HG03108 (cell line): ENCODE results near the gene SMOC1.

Source experiments
- ATAC-seq: cut with Tn5 transposase; IDR thresholded peaks from one replicate; pipeline ENCODE4 v1.9.1; 2021; ENCODE audit warnings: moderate library complexity; ENCODE audit not compliant: unreplicated experiment

Gene SMOC1

DNA sequence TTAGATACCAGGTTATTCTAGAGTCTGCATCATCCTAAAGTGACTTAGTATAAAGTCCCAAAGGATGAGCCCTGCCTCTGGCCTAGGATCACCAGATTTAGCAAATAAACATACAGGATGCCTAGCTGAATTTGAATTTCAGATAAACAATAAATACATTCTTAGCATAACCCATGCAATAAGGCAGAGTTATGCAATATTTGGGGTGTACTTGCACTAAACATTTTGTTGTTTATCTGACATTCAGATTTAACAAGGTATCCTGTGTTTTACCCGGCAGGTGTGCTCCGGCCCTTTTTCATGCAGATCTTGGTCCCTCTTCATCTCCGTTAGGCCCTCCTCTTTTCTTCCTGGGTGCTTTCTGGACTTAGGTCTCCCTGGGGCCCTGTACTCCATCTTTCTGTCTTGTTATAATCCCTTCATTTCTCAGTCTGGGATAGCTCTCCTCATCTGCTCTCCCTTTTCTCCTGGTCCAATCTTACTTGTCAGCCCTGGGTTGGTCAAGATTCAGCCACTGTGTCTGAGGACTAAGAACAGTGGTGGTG lies 18.1 kb upstream of the SMOC1 start:
- no peak for ATAC-seq

DNA sequence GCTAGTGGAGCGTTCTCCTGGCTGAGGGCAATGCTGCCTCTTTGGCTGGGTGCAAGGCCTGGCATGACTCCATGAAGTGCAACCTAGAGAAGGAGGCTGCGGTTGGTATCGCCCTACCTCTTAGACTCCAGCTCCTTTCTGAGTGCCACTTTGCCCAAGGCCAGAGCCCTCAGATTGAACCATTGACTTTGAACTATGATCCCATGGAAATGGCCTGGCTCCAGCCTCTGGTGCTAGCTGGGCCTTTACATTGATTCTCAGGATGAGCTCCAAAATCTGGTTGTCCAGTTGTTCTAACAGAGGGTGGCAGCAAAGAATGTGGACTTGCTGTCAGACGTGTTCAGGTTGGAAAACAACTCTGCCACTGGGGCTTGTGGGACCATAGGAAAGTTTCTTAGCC lies 16.1 kb upstream of the SMOC1 start:
- no peak for ATAC-seq

DNA sequence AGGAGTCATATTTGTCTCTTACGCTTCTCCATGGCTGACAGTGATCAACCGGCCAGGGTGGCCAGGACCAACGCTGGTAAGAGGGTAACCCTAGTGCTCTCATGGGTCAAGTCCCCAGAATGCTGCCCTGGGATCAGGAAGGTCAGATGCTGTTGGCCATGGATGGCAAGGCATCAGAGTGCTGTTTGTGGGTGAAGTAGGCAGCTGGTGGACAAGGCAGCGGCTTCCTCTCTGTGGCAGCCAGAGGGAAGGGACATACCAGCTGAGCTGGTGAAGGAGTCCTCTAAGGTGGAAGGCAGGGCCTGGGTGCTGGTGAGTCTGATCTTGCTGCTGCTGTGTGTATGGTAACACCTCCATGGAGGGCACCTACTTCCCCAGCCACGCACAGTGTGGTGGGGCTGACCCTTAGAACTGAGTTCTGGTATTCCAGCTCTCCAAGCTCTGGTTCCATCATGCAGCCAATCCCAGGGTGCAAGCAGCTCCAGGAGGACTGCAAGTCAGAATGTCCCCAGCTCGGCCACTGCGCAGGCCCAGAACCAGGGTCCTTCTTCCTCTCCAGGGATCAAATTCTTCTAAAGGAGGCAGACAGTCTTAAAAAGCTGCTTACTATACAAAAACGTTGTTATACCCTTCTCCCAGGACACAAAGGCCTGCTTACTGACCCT lies 13.4 kb upstream of the SMOC1 start:
- ATAC-seq = no peak

DNA sequence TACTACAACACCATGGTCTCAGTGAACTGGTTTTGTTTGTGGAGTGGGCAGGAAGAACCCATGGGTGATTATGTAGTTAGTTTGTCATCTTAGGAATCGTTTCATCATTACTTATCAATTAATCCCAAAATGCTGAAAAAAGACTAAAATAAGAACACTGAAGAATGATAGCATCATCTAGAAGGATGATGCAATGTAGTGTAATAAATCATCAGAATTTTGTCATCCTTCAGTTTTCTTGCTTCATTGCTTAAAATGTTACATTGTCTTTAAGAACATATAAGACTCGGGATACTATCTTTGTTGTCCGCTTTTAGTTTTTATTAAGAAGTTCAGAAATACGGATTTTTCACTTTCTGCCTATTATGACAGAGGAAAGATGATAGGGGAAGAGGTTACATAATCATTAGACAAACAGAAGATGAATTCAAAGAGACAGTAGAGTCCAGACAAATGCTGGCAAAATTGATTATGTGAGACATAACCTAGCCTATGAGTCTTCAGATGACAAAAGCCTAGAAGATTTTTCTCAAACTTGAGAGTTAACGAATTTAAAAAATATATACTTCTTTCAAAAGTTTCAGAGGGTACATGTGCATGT lies 10.8 kb upstream of the SMOC1 start:
- ATAC-seq = no peak

DNA sequence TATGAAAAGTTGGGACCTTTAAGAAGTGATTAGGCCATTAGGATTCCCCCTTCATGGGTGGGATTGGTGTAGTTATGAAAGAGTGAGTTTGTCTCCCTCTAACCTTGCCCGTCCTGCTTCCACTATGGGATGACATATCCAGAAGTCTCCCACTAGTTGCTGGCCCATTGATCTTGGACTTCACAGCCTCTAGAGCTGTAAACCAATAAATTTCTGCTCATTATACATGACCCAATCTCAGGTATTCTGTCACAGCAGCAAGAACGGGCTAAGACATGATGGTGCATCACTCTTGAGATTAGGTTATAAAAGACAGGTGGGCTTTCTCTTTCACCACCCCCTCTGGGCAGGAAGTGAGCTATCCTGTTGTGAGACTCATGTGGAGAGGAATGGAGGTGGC lies 8.6 kb upstream of the SMOC1 start:
- no peak for ATAC-seq

DNA sequence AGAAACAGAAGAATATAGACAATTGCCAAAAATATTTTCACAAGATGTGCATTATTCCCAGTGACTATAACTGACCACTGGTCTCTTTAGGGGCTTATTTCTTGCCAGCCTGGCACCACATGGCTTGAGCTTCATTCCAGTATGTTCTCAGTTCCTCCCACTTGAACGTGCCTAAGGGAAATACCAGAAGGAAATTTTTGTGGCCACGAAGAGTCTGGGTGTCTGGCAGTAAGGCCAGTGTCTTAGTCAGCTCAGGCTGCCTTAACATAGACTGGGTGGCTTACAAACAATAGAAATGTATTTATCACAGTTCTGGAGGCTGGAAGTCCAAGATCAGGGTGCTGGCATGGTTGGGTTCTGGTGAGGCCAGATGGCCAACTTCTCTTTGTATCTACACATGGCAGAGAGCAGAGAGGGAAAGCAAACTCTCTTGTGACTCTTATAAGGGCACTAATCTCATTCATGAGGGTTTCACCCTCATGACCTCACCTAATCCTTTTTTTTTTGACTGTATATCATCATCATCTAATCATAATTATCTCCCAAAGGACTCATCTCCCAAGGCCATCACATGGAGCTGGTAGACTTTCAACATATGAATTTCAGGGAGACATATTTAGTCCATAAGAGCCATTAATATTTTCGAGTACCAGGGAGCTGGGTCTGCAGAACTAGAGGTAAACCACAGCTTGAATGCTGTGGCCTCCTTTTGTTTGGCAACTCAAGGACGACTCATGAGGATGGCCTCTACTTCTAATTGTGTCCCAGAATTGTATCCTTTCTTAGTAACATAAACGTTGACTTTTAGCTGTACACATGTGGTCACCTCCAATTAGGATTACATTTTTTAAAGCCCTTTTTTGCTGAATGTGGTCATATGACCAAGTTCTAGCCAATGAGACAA lies 5.1 kb upstream of the SMOC1 start:
- ATAC-seq = no peak

DNA sequence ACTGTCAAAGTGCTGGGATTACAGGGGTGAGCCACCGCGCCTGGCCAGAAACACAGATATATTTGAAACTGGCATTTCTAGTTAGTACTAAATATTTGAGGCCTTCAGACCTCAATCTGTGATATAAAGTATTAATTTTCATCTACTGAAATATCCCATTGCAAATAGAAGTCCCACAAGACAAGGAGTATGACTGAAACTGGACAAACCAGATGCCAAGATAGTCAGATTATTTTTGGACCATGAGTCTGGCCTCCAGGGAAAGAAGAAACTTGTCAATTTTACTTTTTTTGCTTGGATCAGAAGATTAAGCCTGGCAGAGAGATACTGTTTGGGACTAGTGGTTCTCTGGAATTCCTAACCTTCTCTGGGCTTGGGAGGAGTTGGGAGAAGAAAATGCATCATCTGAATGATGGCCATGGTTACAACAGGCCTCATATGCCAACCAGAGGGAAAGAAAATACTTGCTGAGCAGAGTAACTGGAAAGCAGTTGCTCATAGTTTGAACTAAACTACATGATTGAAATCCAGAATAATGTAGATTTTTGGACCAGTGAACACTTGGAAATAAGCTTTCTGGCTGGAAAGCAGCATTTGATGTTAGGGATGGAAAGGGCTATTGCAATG lies 2.9 kb upstream of the SMOC1 start:
- no peak for ATAC-seq

DNA sequence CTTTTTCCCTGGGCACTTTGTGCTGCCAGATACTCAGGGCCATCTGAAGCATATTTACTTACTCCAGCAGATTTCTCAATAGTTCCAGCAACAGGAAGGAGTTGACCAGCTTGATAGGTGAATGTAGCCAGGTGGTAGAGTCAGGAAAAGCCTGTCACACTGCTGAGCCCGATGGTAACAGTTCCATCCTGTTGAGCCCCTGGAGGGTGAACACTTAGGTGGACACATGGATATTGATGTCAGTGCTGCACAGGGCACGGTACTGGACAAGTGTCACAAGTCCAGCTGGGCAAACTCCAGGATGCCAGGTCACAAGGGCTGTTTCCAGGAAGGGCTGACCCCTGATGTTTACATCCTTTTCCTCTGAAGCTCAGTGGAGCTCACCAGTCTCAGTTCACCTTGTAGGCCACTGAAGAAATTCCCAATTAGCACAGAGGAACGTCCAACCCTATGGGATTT lies 2.3 kb upstream of the SMOC1 start:
- no peak for ATAC-seq

DNA sequence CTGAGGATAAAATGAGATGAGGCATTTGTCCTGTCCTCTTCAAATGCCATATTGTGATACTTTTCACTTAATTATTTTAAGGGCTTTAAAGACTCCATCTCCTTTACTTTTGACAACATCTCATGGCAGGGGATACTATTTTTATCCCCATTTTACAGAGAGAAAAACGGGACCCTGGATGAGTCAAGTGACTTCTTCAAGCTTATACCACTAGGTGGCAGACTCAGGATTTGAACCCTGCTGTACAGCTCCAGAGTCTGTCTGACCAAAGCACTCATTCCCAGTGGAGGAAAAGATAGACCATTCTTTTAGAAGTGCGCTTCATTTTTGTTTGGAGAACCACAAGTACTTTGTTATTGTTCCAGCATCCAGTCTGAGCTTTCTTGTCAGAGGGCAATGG lies 1.7 kb upstream of the SMOC1 start:
- no peak for ATAC-seq

- ATAC-seq = no peak
Measured at GRCh38 chr14:69878251-69878650, 965 bp upstream of the SMOC1 start.

DNA sequence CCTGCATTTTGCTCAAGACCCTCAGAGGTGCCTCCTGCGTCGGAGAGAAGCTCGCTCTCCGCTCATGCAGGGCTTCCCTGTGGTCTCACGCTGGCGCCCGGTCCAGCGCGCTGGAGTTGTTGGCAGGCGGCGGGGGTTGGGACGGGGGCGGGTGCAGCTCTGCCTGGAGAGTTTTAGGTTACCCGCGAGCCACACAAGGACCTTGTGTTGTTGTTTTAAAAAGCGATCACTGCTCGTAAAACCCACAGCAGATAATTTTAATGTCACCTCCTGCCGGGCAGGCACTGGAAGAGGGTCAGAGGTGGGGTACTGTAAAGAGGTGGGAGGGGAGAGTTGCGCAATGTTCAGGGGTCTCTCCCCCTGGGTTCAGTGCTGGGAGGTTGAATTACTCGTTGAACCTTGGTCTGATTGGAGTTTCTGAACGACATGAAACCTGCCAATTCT lies 850 bp downstream of the SMOC1 start:
- no peak for ATAC-seq

GRCh38 chr14:69880893-69881292 lies 1.7 kb downstream of the SMOC1 start:
- no peak for ATAC-seq

GRCh38 chr14:69882116-69882864 lies 3.1 kb downstream of the SMOC1 start:
- no peak for ATAC-seq

DNA sequence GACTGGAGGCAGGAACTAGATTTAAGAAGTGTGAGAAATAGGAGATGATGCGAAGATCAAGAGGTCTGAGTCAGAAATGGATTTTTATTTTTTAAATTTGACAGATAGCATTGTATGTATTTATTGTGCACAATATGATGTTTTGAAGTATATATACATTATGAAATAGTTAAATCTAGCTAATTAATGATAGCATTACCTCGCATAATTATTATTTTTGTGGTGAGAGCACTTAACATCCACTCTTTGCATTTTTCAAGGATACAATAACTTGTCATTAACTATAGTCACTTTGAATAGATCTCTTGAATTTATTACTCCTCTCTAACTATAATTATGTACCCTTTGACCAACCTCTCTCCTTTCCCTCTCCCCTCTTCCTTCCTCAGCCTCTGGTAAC lies 3.7 kb downstream of the SMOC1 start:
- no peak for ATAC-seq

- no peak for ATAC-seq
Measured at GRCh38 chr14:69886453-69887242, 7.4 kb downstream of the SMOC1 start.

GRCh38 chr14:69887740-69888657 lies 8.8 kb downstream of the SMOC1 start:
- ATAC-seq = no peak

DNA sequence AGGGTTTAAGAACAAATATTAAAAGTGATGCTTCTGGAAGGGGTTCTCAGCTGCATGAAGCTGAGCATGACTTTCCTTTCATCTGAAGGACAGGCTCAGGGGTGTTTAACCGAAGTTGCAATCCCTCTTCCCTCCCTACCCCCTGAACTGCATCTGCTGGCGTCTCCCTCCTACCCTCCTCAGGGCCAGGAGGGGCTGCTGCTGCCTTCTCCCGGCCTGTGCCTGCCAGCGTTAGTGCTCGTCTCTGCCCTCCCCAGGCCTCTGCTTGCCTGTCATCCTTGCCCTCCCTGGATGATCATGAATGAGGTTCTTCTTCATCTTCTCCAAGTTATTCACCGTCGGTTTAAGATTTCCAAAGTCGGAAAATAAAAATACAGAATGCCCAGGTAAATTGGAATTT lies 12.2 kb downstream of the SMOC1 start:
- no peak for ATAC-seq

GRCh38 chr14:69895109-69895508 lies 15.9 kb downstream of the SMOC1 start:
- no peak for ATAC-seq

DNA sequence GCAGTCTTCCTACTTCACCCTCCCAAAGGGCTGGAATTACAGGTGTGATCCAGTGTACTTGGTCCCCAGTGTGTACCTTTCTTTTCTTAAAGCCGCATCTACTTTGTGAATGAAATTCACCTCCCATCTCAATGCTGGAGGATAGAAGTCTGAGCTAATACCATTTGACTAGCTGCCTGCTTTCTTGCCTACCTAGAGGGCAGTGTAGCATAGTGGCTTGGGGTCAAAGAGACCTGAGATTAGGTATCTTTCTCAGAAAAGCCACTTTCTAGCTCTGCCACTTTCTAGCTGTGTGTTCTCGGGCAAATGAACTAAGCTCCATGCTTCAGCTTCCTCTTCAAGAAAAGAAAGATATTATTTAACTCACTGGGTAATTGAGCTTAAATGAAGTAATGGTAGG lies 16.9 kb downstream of the SMOC1 start:
- ATAC-seq = no peak
